NCI-H1417 (cell line): ENCODE data around the gene ACTR6.

ENCODE experiments used
- DNase-seq, 3 experiments: peaks; one replicate each; lab custom pipeline; 2025; lab: John Stamatoyannopoulos, UW

The ACTR6 gene

GRCh38 chr12:100266585-100266834 is 65.9 kb downstream of the ACTR6 start:
- no peak for DNase-seq

GRCh38 chr12:100266835-100267602 is 66.4 kb downstream of the ACTR6 start, which contains the start of the genes DEPDC4 and SCYL2:
TSS of gene DEPDC4 (minus strand) at chr12:100267079. CDS start at chr12:100267076, 3 bp downstream.
TSS of gene SCYL2 (plus strand) at chr12:100267177. CDS start at chr12:100282971, 15,794 bp downstream.
- DNase-seq, result peak; percentile 97 to 99 (median 98)

GRCh38 chr12:100267603-100268281 is 67.1 kb downstream of the ACTR6 start:
- DNase-seq, result peak; percentile 27 to 78 (median 77)

GRCh38 chr12:100268835-100269564 is 68.4 kb downstream of the ACTR6 start:
- no peak for DNase-seq

GRCh38 chr12:100273782-100274181 is 73.2 kb downstream of the ACTR6 start:
- no peak for DNase-seq
